Stimulated activated CD8-positive, alpha-beta memory T cell treated with anti-CD3 and anti-CD28 coated beads, Interleukin-4, amount 100 ng/mL, for 48 hours (primary cell): ENCODE data around the gene LBX2.
"Not testable (repeated sequence)": the region's sequence is repeated elsewhere in the genome, so short reads cannot be mapped to it uniquely, and the experiment has no call there.

ENCODE experiments used
- DNase-seq: peaks from one replicate; pipeline ENCODE4 v3.0.0-alpha.2; 2020

The LBX2 gene

GRCh38 chr2:74503506-74504475 lies 4.4 kb upstream of the LBX2 start:
- DNase-seq, result no peak

GRCh38 chr2:74502720-74503505 lies 3.5 kb upstream of the LBX2 start:
- DNase-seq, result peak; percentile 74

GRCh38 chr2:74502147-74502719 lies 2.8 kb upstream of the LBX2 start:
- no peak for DNase-seq

- DNase-seq, result no peak
Measured at GRCh38 chr2:74501335-74502071, 2.1 kb upstream of the LBX2 start.

GRCh38 chr2:74500578-74500946 lies 1.2 kb upstream of the LBX2 start:
- no peak for DNase-seq

GRCh38 chr2:74499940-74500577 lies 656 bp upstream of the LBX2 start:
- no peak for DNase-seq

- DNase-seq, result peak; percentile 60
Measured at GRCh38 chr2:74498500-74499266, 720 bp downstream of the LBX2 start.

GRCh38 chr2:74497777-74498499 lies 1.5 kb downstream of the LBX2 start:
- DNase-seq, result peak; percentile 66

- DNase-seq, result no peak
Measured at GRCh38 chr2:74496997-74497776, 2.2 kb downstream of the LBX2 start.

- no peak for DNase-seq
Measured at GRCh38 chr2:74495440-74495839, 4.0 kb downstream of the LBX2 start.

- DNase-seq, result no peak
Measured at GRCh38 chr2:74493546-74493945, 5.9 kb downstream of the LBX2 start.

GRCh38 chr2:74491648-74492544 lies 7.5 kb downstream of the LBX2 start:
- DNase-seq, result no peak

GRCh38 chr2:74489906-74490305 lies 9.5 kb downstream of the LBX2 start:
- no peak for DNase-seq

- DNase-seq, result no peak
Measured at GRCh38 chr2:74488643-74489481, 10.5 kb downstream of the LBX2 start.

GRCh38 chr2:74486141-74486540 lies 13.3 kb downstream of the LBX2 start:
- DNase-seq, result no peak

- not testable (repeated sequence) for DNase-seq
Measured at GRCh38 chr2:74483675-74484164, 15.7 kb downstream of the LBX2 start.

GRCh38 chr2:74482801-74483674 lies 16.4 kb downstream of the LBX2 start, which contains the start of the genes CCDC142 and TTC31:
CCDC142 (minus strand) TSS chr2:74482998; CDS start chr2:74482837, 161 bp downstream.
TTC31 (plus strand) TSS chr2:74483081; CDS start chr2:74483096, 15 bp downstream.
- peak; percentile 94 for DNase-seq
